C1 segment of cervical spinal cord (tissue), 14 donors: ENCODE measurements around the gene PSMA4.
"Not testable (repeated sequence)": the region's sequence is repeated elsewhere in the genome, so short reads cannot be mapped to it uniquely, and the experiment has no call there.

Experiments used
- DNase-seq, 14 donors: peaks; one replicate each; lab custom pipeline; 2025; lab: John Stamatoyannopoulos, UW

PSMA4 gene

DNA sequence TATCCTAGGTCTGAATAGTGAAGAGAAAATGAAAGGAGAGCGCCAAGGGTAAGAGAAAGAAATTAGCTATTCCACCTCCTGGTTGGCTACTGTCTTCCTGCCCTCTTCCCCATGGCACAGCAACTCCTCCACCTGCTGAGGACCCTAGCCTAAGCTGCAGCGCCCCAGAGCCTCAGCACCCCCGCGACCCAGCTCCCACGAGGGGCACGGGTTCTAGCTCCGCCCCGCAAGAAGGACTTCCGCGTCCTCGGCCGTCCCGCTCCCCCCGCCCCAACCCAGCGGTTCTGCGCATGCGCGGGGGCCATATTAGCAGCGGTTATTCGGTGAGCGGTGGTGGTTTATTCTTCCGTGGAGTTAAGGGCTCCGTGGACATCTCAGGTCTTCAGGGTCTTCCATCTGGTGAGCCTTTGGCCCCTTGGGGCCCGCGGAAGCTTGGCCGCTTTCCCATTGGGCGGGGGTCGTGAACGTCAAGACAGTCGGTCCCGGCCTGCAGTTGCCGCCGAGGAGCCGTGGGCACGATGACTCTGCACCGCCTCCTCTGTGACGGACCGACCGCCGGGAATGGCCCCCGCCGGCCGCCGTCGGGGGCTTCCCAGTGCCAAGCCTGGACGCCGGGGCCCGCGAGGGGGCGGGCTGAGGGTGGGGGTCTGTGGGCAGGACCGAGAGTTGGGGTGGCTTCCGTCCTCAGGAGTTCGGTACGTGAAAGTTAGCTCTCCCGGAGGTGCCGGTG lies at the start of gene PSMA4:
Gene PSMA4 (plus strand): TSS at position 304 of the 730 bp plus-strand sequence. CDS start 1,484 bp downstream, outside the sequence.
- DNase-seq, result peak; percentile 42 to 99 (median 90)

DNA sequence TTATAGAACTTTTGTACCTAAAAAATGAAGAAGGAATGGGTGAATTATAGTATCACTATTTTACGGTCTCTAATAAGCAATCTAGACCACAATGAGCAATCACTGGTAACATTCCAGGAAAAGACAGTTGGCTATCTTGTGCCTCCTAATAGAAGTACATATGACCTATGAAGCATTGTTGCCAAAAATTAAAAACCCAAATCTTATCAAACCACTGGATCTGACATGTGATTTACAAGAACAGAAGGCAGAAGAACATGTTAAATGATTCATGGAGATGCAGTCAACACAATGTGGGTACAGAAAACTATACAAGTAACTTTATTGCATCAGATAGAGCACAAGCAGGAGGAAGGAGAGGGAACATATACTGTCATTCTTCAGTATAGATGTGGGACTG lies 47.4 kb upstream of the PSMA4 start:
- DNase-seq, result no peak

- DNase-seq, result no peak
Measured at GRCh38 chr15:78501857-78502256, 38.4 kb upstream of the PSMA4 start.

DNA sequence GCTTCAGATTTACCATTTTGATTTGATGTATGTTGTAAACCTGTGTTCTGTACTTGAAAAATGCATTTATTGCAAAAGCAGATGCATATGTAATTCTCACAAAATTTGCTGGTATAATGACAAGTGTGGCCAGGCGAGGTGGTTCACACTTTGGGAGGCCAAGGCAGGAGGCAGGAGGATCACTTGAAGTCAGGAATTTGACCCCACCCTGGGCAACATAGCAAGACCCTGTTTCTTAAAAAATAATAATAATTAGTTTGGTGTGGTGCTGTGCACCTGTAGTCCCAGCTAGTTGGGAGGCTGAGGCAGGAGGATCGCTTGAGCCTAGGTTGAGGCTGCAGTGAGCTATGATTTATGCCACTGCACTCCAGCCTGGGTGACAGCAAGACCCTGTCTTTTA lies 37.6 kb upstream of the PSMA4 start:
- DNase-seq, result no peak

- DNase-seq, result peak; percentile 26 to 97 (median 81)
Measured at GRCh38 chr15:78506971-78507830, 33.0 kb upstream of the PSMA4 start, which contains the start of gene HYKK. Gene HYKK, plus strand, starts transcription at chr15:78507577. Its CDS starts 5,512 bp downstream, at chr15:78513089.

GRCh38 chr15:78507831-78508160 lies 32.4 kb upstream of the PSMA4 start:
- DNase-seq, result peak in 1 of 14 donors; percentile 43

DNA sequence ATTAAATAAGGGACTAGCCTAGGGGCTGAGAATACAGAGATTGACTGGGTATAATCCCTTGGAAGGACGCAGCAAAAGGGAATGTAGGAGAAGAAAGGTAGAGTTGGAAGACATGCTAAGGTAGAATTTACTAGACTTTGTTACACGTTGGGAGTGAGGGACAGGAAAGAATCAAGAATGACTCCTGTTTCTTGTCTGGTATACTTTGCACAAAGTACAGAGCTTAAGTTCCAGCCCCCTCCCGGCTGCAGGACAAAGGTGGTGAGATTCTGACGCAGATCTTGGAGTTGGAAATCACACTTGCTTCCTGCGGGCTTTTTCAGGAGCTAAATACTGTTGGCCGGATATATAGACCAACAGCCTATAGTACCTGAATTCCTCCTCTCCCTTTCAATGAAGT lies 32.0 kb upstream of the PSMA4 start:
- no peak for DNase-seq

DNA sequence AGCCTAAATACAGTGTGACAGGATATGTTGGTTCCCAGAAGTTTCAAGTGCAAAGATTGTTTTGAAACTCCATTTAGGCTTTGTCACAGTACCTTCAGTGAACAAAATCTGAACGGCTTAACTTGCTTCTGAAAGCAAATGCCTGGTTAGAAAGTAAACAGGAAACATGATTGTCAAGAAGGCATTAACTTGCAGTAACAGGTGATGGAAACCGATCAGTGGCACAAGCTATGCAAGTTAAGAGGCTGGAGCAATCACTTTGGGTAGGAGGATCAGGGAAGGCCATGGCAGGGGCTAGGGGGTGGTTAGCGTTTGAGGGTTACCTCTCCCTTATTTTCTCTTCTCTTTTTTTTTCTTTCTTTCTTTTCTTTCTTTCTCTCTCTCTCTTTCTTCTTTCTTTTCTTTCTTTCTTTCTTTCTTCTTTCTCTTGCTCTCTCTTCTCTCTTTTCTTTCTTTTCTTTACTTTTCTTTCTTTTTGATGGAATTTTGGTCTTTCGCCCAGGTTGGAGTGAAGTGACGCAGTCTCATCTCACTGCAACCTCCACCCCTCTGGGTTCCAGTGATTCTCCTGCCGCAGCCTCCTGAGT lies 30.4 kb upstream of the PSMA4 start:
- DNase-seq, result no peak

DNA sequence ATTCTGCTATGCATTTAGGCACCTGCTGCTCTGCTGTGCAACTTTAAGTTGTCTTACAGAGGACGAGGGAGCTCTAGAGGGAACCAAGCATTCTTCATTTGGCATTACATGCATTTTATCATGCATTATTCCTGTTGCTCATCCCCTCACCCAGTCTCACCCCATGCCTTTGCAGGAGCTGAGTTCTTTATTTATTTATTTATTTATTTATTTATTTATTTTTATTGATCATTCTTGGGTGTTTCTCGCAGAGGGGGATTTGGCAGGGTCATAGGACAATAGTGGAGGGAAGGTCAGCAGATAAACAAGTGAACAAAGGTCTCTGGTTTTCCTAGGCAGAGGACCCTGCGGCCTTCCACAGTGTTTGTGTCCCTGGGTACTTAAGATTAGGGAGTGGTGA lies 20.2 kb upstream of the PSMA4 start:
- not testable (repeated sequence) for DNase-seq

- no peak for DNase-seq
Measured at GRCh38 chr15:78524230-78524629, 16.0 kb upstream of the PSMA4 start.

- DNase-seq, result no peak
Measured at GRCh38 chr15:78527325-78527724, 12.9 kb upstream of the PSMA4 start.

- peak in 2 of 14 donors; percentile 4 to 7 for DNase-seq
Measured at GRCh38 chr15:78533331-78533730, 6.9 kb upstream of the PSMA4 start.

DNA sequence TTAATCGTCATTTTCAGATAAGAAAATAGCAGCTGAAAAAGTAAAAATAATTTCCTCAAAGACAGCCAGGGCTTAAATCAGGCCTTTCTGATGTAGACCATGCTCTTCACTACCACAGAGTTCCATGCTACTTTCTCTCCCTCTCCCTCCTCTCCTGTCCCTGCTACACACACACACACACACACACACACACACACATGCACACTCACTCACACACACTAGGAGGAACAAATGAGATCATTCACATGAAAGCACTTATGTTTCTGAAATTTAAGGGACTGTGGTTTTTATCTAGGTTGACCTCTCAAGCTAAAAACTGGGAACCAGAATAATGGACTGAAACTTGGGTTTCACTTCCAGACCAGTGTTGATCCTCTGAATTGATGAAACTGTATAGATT lies 4.1 kb upstream of the PSMA4 start:
- no peak for DNase-seq

DNA sequence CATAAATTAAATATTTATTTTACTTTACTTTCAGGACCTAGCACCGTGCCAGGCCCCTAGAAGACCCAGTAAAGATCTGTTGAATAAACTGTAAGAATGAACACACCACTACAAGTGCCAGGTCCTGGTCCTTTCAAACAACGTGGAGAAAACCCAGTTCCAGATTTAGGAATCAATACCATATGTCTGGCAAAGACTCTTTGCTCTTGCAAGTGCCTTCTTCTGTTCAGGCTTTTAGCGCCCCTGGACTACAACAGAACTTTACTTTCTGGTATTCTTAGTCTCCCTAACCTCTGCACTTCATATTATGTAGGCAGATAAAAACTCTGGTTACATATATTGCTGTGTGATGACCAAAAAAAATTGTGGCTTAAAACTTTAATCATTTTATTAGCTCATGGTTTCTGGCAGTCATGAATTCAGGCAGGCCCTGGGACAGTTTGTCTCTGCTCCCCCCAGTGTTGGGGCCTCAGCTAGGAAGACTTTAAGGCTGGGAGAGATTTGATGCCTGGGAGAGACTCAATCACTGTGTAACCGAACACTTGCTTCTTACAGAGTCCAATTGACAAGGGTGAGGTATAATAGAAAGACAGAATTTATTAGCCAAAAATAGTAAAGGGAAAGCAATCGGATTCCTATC lies 2.9 kb upstream of the PSMA4 start:
- no peak for DNase-seq

- DNase-seq, result no peak
Measured at GRCh38 chr15:78538358-78538757, 1.9 kb upstream of the PSMA4 start.

- not testable (repeated sequence) for DNase-seq
Measured at GRCh38 chr15:78539464-78540140, 642 bp upstream of the PSMA4 start.

- DNase-seq, result no peak
Measured at GRCh38 chr15:78540871-78541743, 863 bp downstream of the PSMA4 start.

DNA sequence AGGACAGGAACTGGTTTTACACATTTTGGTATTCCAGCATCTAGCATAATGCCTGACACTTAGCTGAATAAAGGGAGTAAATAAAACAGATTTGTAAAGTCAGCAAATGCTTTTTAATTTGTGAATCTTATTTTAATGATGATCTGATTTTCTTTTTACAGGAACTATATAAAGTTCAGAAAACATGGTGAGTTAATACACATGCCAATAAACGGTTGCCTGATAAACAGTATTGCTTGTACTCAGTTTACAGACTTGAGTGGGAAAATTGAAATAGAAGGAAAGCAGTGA lies 1.4 kb downstream of the PSMA4 start:
- DNase-seq, result no peak

- DNase-seq, result no peak
Measured at GRCh38 chr15:78542647-78543046, 2.4 kb downstream of the PSMA4 start.

DNA sequence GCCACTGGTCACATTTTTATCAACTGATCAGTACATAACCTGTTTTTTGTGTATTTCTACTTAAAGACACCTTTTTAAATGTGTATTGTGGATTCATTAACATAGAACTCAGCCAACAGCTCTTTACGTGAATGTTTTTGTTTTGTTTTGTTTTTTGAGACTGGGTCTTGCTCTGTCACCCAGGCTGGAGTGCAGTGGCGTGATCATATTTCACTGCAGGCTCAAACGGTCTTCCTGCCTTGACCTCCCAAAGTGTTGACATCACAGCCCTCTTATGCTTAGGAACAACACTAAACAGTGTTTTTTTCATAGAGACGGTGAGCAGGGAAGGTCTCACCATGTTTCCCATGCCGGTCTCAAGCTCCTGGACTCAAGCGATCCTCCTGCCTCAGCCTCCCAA lies 9.9 kb downstream of the PSMA4 start:
- DNase-seq, result no peak

DNA sequence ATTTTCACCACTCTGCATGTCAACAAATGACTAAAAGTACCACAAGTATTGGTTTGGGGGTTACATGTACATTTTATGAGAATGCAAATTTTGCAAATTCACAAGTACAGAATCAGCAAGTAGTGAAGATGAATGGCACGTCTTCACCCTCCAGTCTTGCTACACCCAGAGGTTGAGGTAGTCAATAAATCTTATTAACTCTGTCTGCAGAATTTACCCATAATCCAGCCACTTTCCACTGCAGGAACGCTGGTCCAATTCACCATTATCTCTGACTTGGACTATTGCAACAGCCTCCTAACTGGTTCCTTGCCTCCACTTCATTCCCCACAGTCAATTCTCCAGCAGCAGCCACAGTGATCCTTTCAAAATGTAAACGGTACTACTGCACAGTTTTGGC lies 10.6 kb downstream of the PSMA4 start:
- DNase-seq, result no peak
